Fibroblast of villous mesenchyme (primary cell): ENCODE results near the gene MS4A1. TPM values are rescaled to one million over a fixed set of nuclear protein-coding genes. Genes with fewer than 3 reads are reported as not detected.

Experiments used
- DNase-seq: peaks from one replicate; pipeline ENCODE4 v3.0.0-alpha.2; 2010; ENCODE audit warnings: low read depth
- H3K4me3 ChIP-seq: 2 replicates; pipeline ENCODE4 v1.5.1; 2011; ENCODE audit warnings: low read depth, mild to moderate bottlenecking, low read length
- CTCF ChIP-seq: IDR thresholded peaks from 2 replicates; pipeline ENCODE4 v1.5.1; 2012; ENCODE audit warnings: low read depth, mild to moderate bottlenecking, low read length; ENCODE audit not compliant: insufficient read depth
- total RNA-seq: library from RNA; depleted of rRNA; stranded (reverse); fragments of >200 nt; gene quantifications from 2 replicates; pipeline ENCODE4 v1.2.3, GENCODE V29; 2012

MS4A1 gene
- total RNA-seq, result not detected in 2 replicates

- no peak for TF ChIP-seq CTCF
- no peak for DNase-seq
- H3K4me3 ChIP-seq, result no peak within 1 kb of the TSS
Observed at GRCh38 chr11:60455531-60456042, at the start of gene MS4A1. TSS of gene MS4A1 (plus strand) at chr11:60455847. CDS start at chr11:60462375, 6,528 bp downstream.

DNA sequence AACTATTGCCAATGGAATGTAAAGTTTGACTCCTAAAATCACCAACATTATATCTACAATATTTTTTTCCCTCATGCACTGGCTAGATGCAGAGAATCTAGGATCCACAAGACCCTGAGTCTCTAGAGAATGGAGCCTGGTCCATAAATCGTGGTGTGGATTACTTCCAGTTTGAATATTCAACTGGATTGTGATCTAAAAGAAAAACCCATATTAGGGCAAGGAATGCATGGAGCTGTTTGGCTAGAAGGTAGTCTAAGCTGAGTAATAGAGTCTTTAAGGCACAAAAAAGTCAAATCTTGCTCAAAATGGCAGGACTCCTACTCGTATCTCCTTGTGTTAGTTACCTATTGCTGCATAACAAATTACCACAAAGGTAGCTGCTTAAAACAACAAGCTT is 35.6 kb upstream of the MS4A1 start:
- no peak for DNase-seq
- no peak for TF ChIP-seq CTCF
- no peak overlapping the region for H3K4me3 ChIP-seq

DNA sequence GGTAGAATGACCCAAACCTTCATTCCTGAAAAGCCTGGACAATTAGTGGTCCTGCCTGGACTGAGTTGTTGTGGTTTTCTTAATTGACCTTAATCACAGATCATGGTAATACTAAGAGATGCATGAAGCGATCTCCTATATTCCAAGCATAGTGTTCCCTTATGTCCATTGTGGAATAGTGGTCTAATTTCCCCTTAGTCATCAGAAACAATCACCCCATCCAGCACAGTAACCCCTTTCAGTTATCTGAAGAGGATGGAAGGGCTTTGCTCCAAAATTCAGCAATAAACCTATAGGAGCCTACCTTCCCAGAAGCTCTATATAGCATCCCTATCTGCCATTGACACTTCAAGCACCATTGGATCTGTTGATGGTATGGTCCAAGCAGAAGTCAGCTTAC is 33.0 kb upstream of the MS4A1 start:
- TF ChIP-seq CTCF, result no peak
- no peak overlapping the region for H3K4me3 ChIP-seq
- DNase-seq, result no peak

- H3K4me3 ChIP-seq, result no peak overlapping the region
- DNase-seq, result no peak
- no peak for TF ChIP-seq CTCF
Observed at GRCh38 chr11:60428517-60428916, 27.1 kb upstream of the MS4A1 start.

- DNase-seq, result no peak
- TF ChIP-seq CTCF, result no peak
- H3K4me3 ChIP-seq, result no peak within 1 kb of the TSS
Observed at GRCh38 chr11:60429272-60429671, 26.4 kb upstream of the MS4A1 start, which contains the start of gene MS4A5. TSS of gene MS4A5 (plus strand) at chr11:60429572. CDS start at chr11:60429675, 103 bp downstream.

- no peak for TF ChIP-seq CTCF
- no peak overlapping the region for H3K4me3 ChIP-seq
- DNase-seq, result no peak
Observed at GRCh38 chr11:60431251-60431650, 24.4 kb upstream of the MS4A1 start.

GRCh38 chr11:60433401-60433800 is 22.2 kb upstream of the MS4A1 start:
- no peak overlapping the region for H3K4me3 ChIP-seq
- TF ChIP-seq CTCF, result no peak
- DNase-seq, result no peak
